ENCODE measurements around the gene NEDD9. TPM values are rescaled to one million over a fixed set of nuclear protein-coding genes. Genes with fewer than 3 reads are reported as not detected.

Gene NEDD9
- total and polyA plus RNA-seq, 2 of the 13 experiments (the other 11 are each of a cell fraction or from before 2014, with no cell fraction given) = 27.1 to 389 TPM

GRCh38 chr6:11233673-11234573 lies 1.5 kb upstream of the NEDD9 start (continued):
- TF ChIP-seq SOX13 (IDR thresholded peaks at IDR 0.05) (no peak), SOX13 (CRISPR knock-in tag; conservative IDR thresholded peaks at IDR 0.05 in 1 of 2, IDR thresholded peaks at IDR 0.05 in 1 of 2) (peak in 1 of 2 experiments; percentile 34; a peak in 1 of 4 replicates)

DNA sequence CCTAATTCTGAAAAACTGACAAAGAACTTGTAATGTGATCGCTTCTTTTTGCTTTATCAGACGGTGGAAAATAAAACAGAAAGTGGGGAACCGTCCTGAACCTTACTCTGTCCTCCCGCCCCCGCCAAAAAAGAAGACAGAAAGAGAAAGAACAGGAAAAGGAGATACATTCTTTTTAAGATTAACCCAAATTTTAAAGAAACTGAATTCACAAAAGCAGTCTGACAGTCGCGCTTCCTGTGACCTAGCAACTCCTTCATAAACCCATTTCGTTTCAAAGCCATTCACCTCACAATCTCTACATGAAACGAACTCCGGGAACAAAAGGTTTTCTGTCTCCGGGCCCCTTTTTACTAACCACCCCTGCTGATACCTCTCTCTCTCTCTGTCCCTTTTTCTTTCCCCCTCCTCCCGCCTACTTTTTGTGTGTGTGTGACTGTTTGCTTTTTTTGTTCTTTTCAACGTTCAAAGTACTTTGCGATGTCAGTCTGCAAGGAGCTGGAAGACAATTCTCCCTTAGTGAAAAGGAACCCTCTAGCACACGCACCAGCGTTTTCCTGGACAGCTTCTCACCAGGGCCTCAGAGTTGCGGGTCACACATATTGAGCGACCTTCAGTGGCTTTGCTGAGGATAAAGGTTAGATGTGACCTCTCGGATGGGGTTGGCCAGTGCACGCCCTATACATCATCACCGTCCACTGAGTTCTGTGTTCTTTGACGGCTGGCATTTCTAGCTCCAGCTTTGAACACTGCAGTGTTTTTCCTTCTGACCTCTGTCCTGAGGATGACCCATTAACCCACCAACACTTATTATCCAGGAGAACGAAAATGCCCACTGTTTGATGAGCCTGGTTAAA lies 530 bp upstream of the NEDD9 start:
- DNase-seq (ENCODE audit: low spot score) = peak; percentile 94
- Histone ChIP-seq H3K4me2 (ENCODE audit: low read depth, low read length) (peak overlapping the region; percentile 90), H3K9me3 (ENCODE audit: low read length) (no peaks in the 10 kb centered on the region), H3K79me2 (ENCODE audit: insufficient read depth, low read length) (peaks cover 61% of the 10 kb centered on the region), H4K20me1 (ENCODE audit: insufficient read depth, low read length) (peaks cover 44% of the 10 kb centered on the region), H3K27ac (ENCODE audit: extremely low read length, insufficient read depth, low read length) (peak overlapping the region; percentile 94), H3K4me3 (replicated peaks in 1 of 3; ENCODE audit: insufficient read depth in 1 of 3, low read depth in 2 of 3, low read length in 3 of 3) (peak overlapping the region; percentile 80 to 94 (median 87)), H2AFZ (ENCODE audit: low read length) (no peak overlapping the region), H3K27me3 (ENCODE audit: control insufficient read depth in 1 of 2, insufficient read depth in 2 of 2, low read length in 2 of 2) (peaks cover 0 to 4% of the 10 kb centered on the region in 2 experiments; a peak in 2 of 5 replicates), H3K36me3 (replicated peaks in 1 of 2; ENCODE audit: control insufficient read depth in 1 of 2, insufficient read depth in 2 of 2, low read length in 2 of 2) (peaks cover 2 to 23% of the 10 kb centered on the region in 2 experiments; a peak in 4 of 5 replicates), H3K4me1 (ENCODE audit: insufficient read depth, low read length) (peaks cover 48% of the 10 kb centered on the region), H3K9ac (ENCODE audit: insufficient read depth, low read depth, low read length) (peak overlapping the region; percentile 96)
- intact Hi-C loops (cut with micrococcal nuclease; ENCODE audit: unreplicated experiment) (loop anchor here (1.0 to 10.0 kb wide), 12 partner anchors 14 to 342 kb away; no protein-coding TSS in a partner anchor), in situ Hi-C loops (cut with HindIII; ENCODE audit: extremely low pct_ligation_motif_present, low pct_unique_long_range_greater_than_20kb) (loop anchor here (5.0 kb wide), 1 partner anchor 264 kb away; no protein-coding TSS in a partner anchor)
- POLR2A ChIA-PET = interaction anchor here (0.6 to 5.5 kb wide), 34 partner anchors 9 to 263 kb away, joined by 3 to 106 read pairs (median 8); no protein-coding TSS in a partner anchor
- under 1% methylated on average over 23 of the region's 23 CpGs for whole genome bisulfite sequencing (ENCODE audit: low lambda C conversion rate)
- no TSS peak for BruUV-seq (replicated peaks)
- CTCF ChIA-PET (ENCODE audit: low intra/inter-chr PET ratio, low total read pairs) = interaction anchor here (1.1 to 1.2 kb wide), 2 partner anchors 263 to 264 kb away, joined by 3 read pairs; no protein-coding TSS in a partner anchor
- peak; percentile 72 for FAIRE-seq
- peak; percentile 83 for ATAC-seq
- TF ChIP-seq ZNF12 (CRISPR knock-in tag; IDR thresholded peaks at IDR 0.05) = peak; percentile 45; the same call in 1 of the 2 replicates
- peak; percentile 63 for TF ChIP-seq ZNF124 (CRISPR knock-in tag; IDR thresholded peaks at IDR 0.05)
- TF ChIP-seq, protein P1, sequence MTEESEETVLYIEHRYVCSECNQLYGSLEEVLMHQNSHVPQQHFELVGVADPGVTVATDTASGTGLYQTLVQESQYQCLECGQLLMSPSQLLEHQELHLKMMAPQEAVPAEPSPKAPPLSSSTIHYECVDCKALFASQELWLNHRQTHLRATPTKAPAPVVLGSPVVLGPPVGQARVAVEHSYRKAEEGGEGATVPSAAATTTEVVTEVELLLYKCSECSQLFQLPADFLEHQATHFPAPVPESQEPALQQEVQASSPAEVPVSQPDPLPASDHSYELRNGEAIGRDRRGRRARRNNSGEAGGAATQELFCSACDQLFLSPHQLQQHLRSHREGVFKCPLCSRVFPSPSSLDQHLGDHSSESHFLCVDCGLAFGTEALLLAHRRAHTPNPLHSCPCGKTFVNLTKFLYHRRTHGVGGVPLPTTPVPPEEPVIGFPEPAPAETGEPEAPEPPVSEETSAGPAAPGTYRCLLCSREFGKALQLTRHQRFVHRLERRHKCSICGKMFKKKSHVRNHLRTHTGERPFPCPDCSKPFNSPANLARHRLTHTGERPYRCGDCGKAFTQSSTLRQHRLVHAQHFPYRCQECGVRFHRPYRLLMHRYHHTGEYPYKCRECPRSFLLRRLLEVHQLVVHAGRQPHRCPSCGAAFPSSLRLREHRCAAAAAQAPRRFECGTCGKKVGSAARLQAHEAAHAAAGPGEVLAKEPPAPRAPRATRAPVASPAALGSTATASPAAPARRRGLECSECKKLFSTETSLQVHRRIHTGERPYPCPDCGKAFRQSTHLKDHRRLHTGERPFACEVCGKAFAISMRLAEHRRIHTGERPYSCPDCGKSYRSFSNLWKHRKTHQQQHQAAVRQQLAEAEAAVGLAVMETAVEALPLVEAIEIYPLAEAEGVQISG (CRISPR knock-in tag; IDR thresholded peaks at IDR 0.05) = peak; percentile 81
- no peak for TF ChIP-seq E2F2 (CRISPR knock-in tag; IDR thresholded peaks at IDR 0.05; ENCODE audit: borderline replicate concordance)
- TF ChIP-seq, protein P2, sequence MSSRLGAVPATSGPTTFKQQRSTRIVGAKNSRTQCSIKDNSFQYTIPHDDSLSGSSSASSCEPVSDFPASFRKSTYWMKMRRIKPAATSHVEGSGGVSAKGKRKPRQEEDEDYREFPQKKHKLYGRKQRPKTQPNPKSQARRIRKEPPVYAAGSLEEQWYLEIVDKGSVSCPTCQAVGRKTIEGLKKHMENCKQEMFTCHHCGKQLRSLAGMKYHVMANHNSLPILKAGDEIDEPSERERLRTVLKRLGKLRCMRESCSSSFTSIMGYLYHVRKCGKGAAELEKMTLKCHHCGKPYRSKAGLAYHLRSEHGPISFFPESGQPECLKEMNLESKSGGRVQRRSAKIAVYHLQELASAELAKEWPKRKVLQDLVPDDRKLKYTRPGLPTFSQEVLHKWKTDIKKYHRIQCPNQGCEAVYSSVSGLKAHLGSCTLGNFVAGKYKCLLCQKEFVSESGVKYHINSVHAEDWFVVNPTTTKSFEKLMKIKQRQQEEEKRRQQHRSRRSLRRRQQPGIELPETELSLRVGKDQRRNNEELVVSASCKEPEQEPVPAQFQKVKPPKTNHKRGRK (CRISPR knock-in tag; IDR thresholded peaks at IDR 0.05) = no peak; the same call in 1 of the 2 replicates
- TF ChIP-seq, protein P3, sequence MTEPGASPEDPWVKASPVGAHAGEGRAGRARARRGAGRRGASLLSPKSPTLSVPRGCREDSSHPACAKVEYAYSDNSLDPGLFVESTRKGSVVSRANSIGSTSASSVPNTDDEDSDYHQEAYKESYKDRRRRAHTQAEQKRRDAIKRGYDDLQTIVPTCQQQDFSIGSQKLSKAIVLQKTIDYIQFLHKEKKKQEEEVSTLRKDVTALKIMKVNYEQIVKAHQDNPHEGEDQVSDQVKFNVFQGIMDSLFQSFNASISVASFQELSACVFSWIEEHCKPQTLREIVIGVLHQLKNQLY (CRISPR knock-in tag; IDR thresholded peaks at IDR 0.05) = peak; percentile 61; the same call in 1 of the 2 replicates
- TF ChIP-seq CSRNP2 (CRISPR knock-in tag; conservative IDR thresholded peaks at IDR 0.05; ENCODE audit: low read depth) = no peak

All from HepG2 (cell line).